HEK293 (cell line): ENCODE results near the gene KCNIP4.

Source experiments
- CTCF ChIA-PET: fragments of 350-600 bp; formaldehyde crosslinking; extraction: SDS; loops from one replicate; lab custom pipeline; 2021; ENCODE audit warnings: antibody characterized with exemption; lab: Yijun Ruan, JAX
- POLR2A ChIA-PET: fragments of 300-600 bp; formaldehyde crosslinking; extraction: SDS; loops from one replicate; lab custom pipeline; 2020; ENCODE audit warnings: antibody characterized with exemption, inconsistent platforms; lab: Yijun Ruan, JAX
- H3K27ac ChIP-seq: fragments of 200-500 bp; sonication (Bioruptor generic); 2 replicates; pipeline ENCODE4 v1.5.1; 2014; ENCODE audit warnings: low read depth, low read length, control low read depth, inconsistent platforms; ENCODE audit errors: extremely low read depth
- H3K36me3 ChIP-seq, 2 experiments: fragments of 200-500 bp in 1 of 2; sonication (Bioruptor generic) in 1 of 2; 1 replicate in 1 of 2; 2 replicates in 1 of 2; pipeline ENCODE4 v1.5.1; 2014 to 2017; ENCODE audit warnings: inconsistent platforms in 2 of 2, low read length in 2 of 2; ENCODE audit not compliant: control insufficient read depth in 2 of 2, insufficient read depth in 1 of 2
- H3K4me1 ChIP-seq: fragments of 200-500 bp; sonication (Bioruptor generic); 2 replicates; pipeline ENCODE4 v1.5.1; 2014; ENCODE audit warnings: mild to moderate bottlenecking, low read length, inconsistent platforms; ENCODE audit not compliant: control insufficient read depth, insufficient read depth
- H3K4me3 ChIP-seq: 2 replicates; pipeline ENCODE4 v1.5.1; 2011; ENCODE audit warnings: low read depth, mild to moderate bottlenecking, control low read depth, low read length, moderate library complexity
- H3K9me3 ChIP-seq: fragments of 200-500 bp; sonication (Bioruptor generic); 2 replicates; pipeline ENCODE4 v1.5.1; 2014; ENCODE audit warnings: low read depth, low read length, inconsistent platforms; ENCODE audit not compliant: control insufficient read depth, insufficient read depth
- EGR2 ChIP-seq: fragments of 450-650 bp; formaldehyde crosslinking; IDR thresholded peaks from 2 replicates; pipeline ENCODE4 v1.5.1; 2016; ENCODE audit warnings: low read depth, missing biosample characterization, missing genetic modification characterization
- ELK4 ChIP-seq: IDR thresholded peaks from 2 replicates; pipeline ENCODE4 v1.6.1; 2011; ENCODE audit warnings: mild to moderate bottlenecking, low read depth, low read length, borderline replicate concordance
- GLIS2 ChIP-seq: fragments of 450-650 bp; formaldehyde crosslinking; IDR thresholded peaks from 2 replicates; pipeline ENCODE4 v1.5.1; 2016; ENCODE audit warnings: missing biosample characterization, missing genetic modification characterization
- HIC1 ChIP-seq: fragments of 450-650 bp; formaldehyde crosslinking; IDR thresholded peaks from 2 replicates; pipeline ENCODE4 v1.5.1; 2016; ENCODE audit warnings: missing biosample characterization, missing genetic modification characterization
- HOXC10 ChIP-seq: sonication (generic); formaldehyde crosslinking; IDR thresholded peaks from 2 replicates; pipeline ENCODE4 v1.8.1; 2023; ENCODE audit warnings: mild to moderate bottlenecking, missing genetic modification reagents
- IKZF3 ChIP-seq: fragments of 450-650 bp; IDR thresholded peaks from 2 replicates; pipeline ENCODE4 v1.5.0; 2018; ENCODE audit warnings: missing biosample characterization, mild to moderate bottlenecking, missing genetic modification characterization, moderate library complexity
- KLF10 ChIP-seq: fragments of 450-650 bp; IDR thresholded peaks from 2 replicates; pipeline ENCODE4 v1.5.1; 2018; ENCODE audit warnings: missing biosample characterization, mild to moderate bottlenecking, missing genetic modification characterization
- MZF1 ChIP-seq: fragments of 450-650 bp; formaldehyde crosslinking; IDR thresholded peaks from 2 replicates; pipeline ENCODE4 v1.5.1; 2017; ENCODE audit warnings: missing biosample characterization, missing genetic modification characterization, borderline replicate concordance
- PBX3 ChIP-seq: sonication (generic); formaldehyde crosslinking; IDR thresholded peaks from 2 replicates; pipeline ENCODE4 v1.8.1; 2022; ENCODE audit warnings: mild to moderate bottlenecking, moderate library complexity, missing genetic modification reagents
- REPIN1 ChIP-seq: fragments of 450-650 bp; formaldehyde crosslinking; IDR thresholded peaks from 2 replicates; pipeline ENCODE4 v1.5.1; 2017; ENCODE audit warnings: missing biosample characterization, missing genetic modification characterization, low read depth
- REST ChIP-seq: fragments of 450-650 bp; formaldehyde crosslinking; IDR thresholded peaks from 2 replicates; pipeline ENCODE4 v1.5.1; 2016; ENCODE audit warnings: missing biosample characterization, missing genetic modification characterization
- ZNF140 ChIP-seq: fragments of 450-650 bp; formaldehyde crosslinking; IDR thresholded peaks from 2 replicates; pipeline ENCODE4 v1.5.1; 2016; ENCODE audit warnings: missing biosample characterization, missing genetic modification characterization
- ZNF473 ChIP-seq: fragments of 450-650 bp; formaldehyde crosslinking; IDR thresholded peaks from 2 replicates; pipeline ENCODE4 v1.5.1; 2017; ENCODE audit warnings: missing biosample characterization, missing genetic modification characterization
- ZNF518A ChIP-seq: fragments of 450-650 bp; formaldehyde crosslinking; conservative IDR thresholded peaks from 2 replicates; pipeline ENCODE4 v1.5.1; 2016; ENCODE audit warnings: low read depth, missing biosample characterization, missing genetic modification characterization
- ZNF600 ChIP-seq: fragments of 450-650 bp; formaldehyde crosslinking; IDR thresholded peaks from 2 replicates; pipeline ENCODE4 v1.5.1; 2016; ENCODE audit warnings: missing biosample characterization, missing genetic modification characterization
- ZNF621 ChIP-seq: fragments of 450-650 bp; formaldehyde crosslinking; IDR thresholded peaks from 2 replicates; pipeline ENCODE4 v1.5.1; 2017; ENCODE audit warnings: missing biosample characterization, missing genetic modification characterization
- ZNF677 ChIP-seq: fragments of 450-650 bp; IDR thresholded peaks from 2 replicates; pipeline ENCODE4 v1.5.0; 2018; ENCODE audit warnings: missing biosample characterization, mild to moderate bottlenecking, missing genetic modification characterization, moderate library complexity
- ZNF768 ChIP-seq: fragments of 450-650 bp; formaldehyde crosslinking; IDR thresholded peaks from 2 replicates; pipeline ENCODE4 v1.5.1; 2018; ENCODE audit warnings: missing biosample characterization, mild to moderate bottlenecking, missing genetic modification characterization
- ZNF830 ChIP-seq: fragments of 450-650 bp; IDR thresholded peaks from 2 replicates; pipeline ENCODE4 v1.5.0; 2018; ENCODE audit warnings: missing biosample characterization, missing genetic modification characterization, low read depth, mild to moderate bottlenecking, moderate library complexity

KCNIP4 gene

GRCh38 chr4:21320034-21320433 is 628.5 kb downstream of the KCNIP4 start:
- ChIA-PET POLR2A (no interaction called here), CTCF (no interaction called here)
- Histone ChIP-seq H3K4me3 (no peak overlapping the region), H3K27ac (no peak overlapping the region), H3K4me1 (no peaks in the 10 kb centered on the region)
- TF ChIP-seq HIC1 (no peak), ZNF473 (tag by site-specific recombination) (no peak), ZNF621 (tag by site-specific recombination) (no peak), REPIN1 (tag by site-specific recombination) (no peak), IKZF3 (tag by site-specific recombination) (no peak), PBX3 (CRISPR knock-in tag) (no peak), ZNF768 (tag by site-specific recombination) (no peak)
- TF ChIP-seq, all 188 proteins: peak for 0
- Histone ChIP-seq H3K36me3 (no peaks in the 10 kb centered on the region), H3K9me3 (no peaks in the 10 kb centered on the region)

GRCh38 chr4:21307709-21308108 is 640.9 kb downstream of the KCNIP4 start:
- POLR2A ChIA-PET = no interaction called here
- CTCF ChIA-PET = no interaction called here
- TF ChIP-seq GLIS2 (tag by site-specific recombination) = no peak
- TF ChIP-seq REST (tag by site-specific recombination) = 0 out of 2 replicates have a peak, but pooled peaks have one; percentile 35
- no peak for TF ChIP-seq MZF1 (tag by site-specific recombination)
- no peak for TF ChIP-seq KLF10 (tag by site-specific recombination)
- TF ChIP-seq ELK4 = no peak
- no peak for TF ChIP-seq EGR2
- TF ChIP-seq ZNF677 (tag by site-specific recombination) = no peak
- Histone ChIP-seq H3K36me3 (no peaks in the 10 kb centered on the region), H3K27ac (no peak overlapping the region), H3K9me3 (no peaks in the 10 kb centered on the region), H3K4me3 (no peak overlapping the region), H3K4me1 (no peaks in the 10 kb centered on the region)

GRCh38 chr4:21304540-21304887 is 644.1 kb downstream of the KCNIP4 start:
- Histone ChIP-seq H3K4me1 (no peaks in the 10 kb centered on the region), H3K36me3 (no peaks in the 10 kb centered on the region), H3K27ac (no peak overlapping the region), H3K9me3 (no peaks in the 10 kb centered on the region), H3K4me3 (peak overlapping the region; percentile 25; the same call in 1 of the 2 replicates)
- ChIA-PET POLR2A (no interaction called here), CTCF (no interaction called here)
- TF ChIP-seq ZNF518A (tag by site-specific recombination) (no peak), ZNF600 (tag by site-specific recombination) (no peak), ZNF830 (tag by site-specific recombination) (no peak), HOXC10 (CRISPR knock-in tag) (no peak), ZNF140 (no peak)
